Nephron (organoid): ENCODE measurements around the gene GPR132.

Source experiments
- H3K27ac Mint-ChIP-seq, 3 experiments: 2 replicates each; pipeline ENCODE4 v1.8.0; 2020; ENCODE audit warnings: mixed read lengths in 3 of 3, mild to moderate bottlenecking in 2 of 3, moderate library complexity in 1 of 3
- H3K27me3 Mint-ChIP-seq: 2 replicates; pipeline ENCODE4 v1.8.0; 2021; ENCODE audit warnings: low read depth, mild to moderate bottlenecking, moderate library complexity, mixed read lengths
- H3K36me3 Mint-ChIP-seq: 2 replicates; pipeline ENCODE4 v1.8.0; 2020; ENCODE audit warnings: low read depth, mixed read lengths
- H3K4me1 Mint-ChIP-seq: 2 replicates; pipeline ENCODE4 v1.8.0; 2020; ENCODE audit warnings: mixed read lengths
- H3K4me3 Mint-ChIP-seq, 3 experiments: 2 replicates each; pipeline ENCODE4 v1.8.0; 2020; ENCODE audit warnings: mild to moderate bottlenecking in 3 of 3, mixed read lengths in 3 of 3, moderate library complexity in 2 of 3
- H3K9me3 Mint-ChIP-seq: 2 replicates; pipeline ENCODE4 v1.8.0; 2020; ENCODE audit warnings: mixed read lengths
- CTCF ChIP-seq, 3 experiments: fragments of 200-600 bp; sonication (generic); IDR thresholded peaks; one replicate each; pipeline ENCODE4 v1.5.0; 2021; ENCODE audit warnings: antibody characterized with exemption in 3 of 3; ENCODE audit not compliant: unreplicated experiment in 3 of 3

Gene GPR132

GRCh38 chr14:105023791-105024480 lies 41.3 kb downstream of the GPR132 start:
- H3K36me3 Mint-ChIP-seq: no peaks in the 10 kb centered on the region
- H3K4me1 Mint-ChIP-seq: peaks cover 20% of the 10 kb centered on the region
- H3K27me3 Mint-ChIP-seq: peaks cover 5% of the 10 kb centered on the region
- peak overlapping the region in 1 of 3 experiments; percentile 55 for H3K4me3 Mint-ChIP-seq
- TF ChIP-seq CTCF (IDR thresholded peaks at IDR 0.05; ENCODE audit: unreplicated experiment in 3 of 3): no peak
- H3K27ac Mint-ChIP-seq: peak overlapping the region; percentile 7 to 49 (median 16)
- H3K9me3 Mint-ChIP-seq: no peaks in the 10 kb centered on the region

- H3K27me3 Mint-ChIP-seq: peaks cover 5% of the 10 kb centered on the region
- H3K4me3 Mint-ChIP-seq: peak overlapping the region; percentile 43 to 69 (median 55)
- TF ChIP-seq CTCF (IDR thresholded peaks at IDR 0.05; ENCODE audit: unreplicated experiment in 3 of 3): no peak
- H3K4me1 Mint-ChIP-seq: peaks cover 26% of the 10 kb centered on the region
- no peaks in the 10 kb centered on the region for H3K36me3 Mint-ChIP-seq
- peak overlapping the region; percentile 7 to 49 (median 16) for H3K27ac Mint-ChIP-seq
- no peaks in the 10 kb centered on the region for H3K9me3 Mint-ChIP-seq
Observed at GRCh38 chr14:105023144-105023543, 42.1 kb downstream of the GPR132 start.

- Mint-ChIP-seq H3K27me3 (no peaks in the 10 kb centered on the region), H3K4me3 (peak overlapping the region; percentile 86 to 92 (median 90))
- TF ChIP-seq CTCF (IDR thresholded peaks at IDR 0.05; ENCODE audit: unreplicated experiment in 3 of 3): no peak
Observed at GRCh38 chr14:105022276-105022670, 43.0 kb downstream of the GPR132 start.

GRCh38 chr14:105021656-105022275 lies 43.5 kb downstream of the GPR132 start:
- TF ChIP-seq CTCF (IDR thresholded peaks at IDR 0.05; ENCODE audit: unreplicated experiment in 3 of 3): peak in 2 of 3 experiments; percentile 9 to 22
- H3K27ac Mint-ChIP-seq: peak overlapping the region; percentile 94 to 96 (median 94)
- peaks cover 35% of the 10 kb centered on the region for H3K4me1 Mint-ChIP-seq
- H3K27me3 Mint-ChIP-seq: no peaks in the 10 kb centered on the region
- no peaks in the 10 kb centered on the region for H3K9me3 Mint-ChIP-seq
- peak overlapping the region; percentile 86 to 92 (median 90) for H3K4me3 Mint-ChIP-seq
- H3K36me3 Mint-ChIP-seq: no peaks in the 10 kb centered on the region

More at GRCh38 chr14:105022276-105022670, 43.0 kb downstream of the GPR132 start:
- H3K9me3 Mint-ChIP-seq: no peaks in the 10 kb centered on the region
- H3K36me3 Mint-ChIP-seq: no peaks in the 10 kb centered on the region
- peaks cover 32% of the 10 kb centered on the region for H3K4me1 Mint-ChIP-seq
- peak overlapping the region; percentile 94 to 96 (median 94) for H3K27ac Mint-ChIP-seq

- TF ChIP-seq CTCF (IDR thresholded peaks at IDR 0.05; ENCODE audit: unreplicated experiment in 3 of 3): peak in 1 of 3 experiments; percentile 31
- Mint-ChIP-seq H3K27ac (peak within 1 kb of the TSS; percentile 96 to 98 (median 97)), H3K27me3 (no peaks in the 10 kb centered on the region), H3K9me3 (no peaks in the 10 kb centered on the region), H3K36me3 (no peaks in the 10 kb centered on the region), H3K4me1 (peaks cover 42% of the 10 kb centered on the region), H3K4me3 (peak within 1 kb of the TSS; percentile 92 to 96 (median 96))
Observed at GRCh38 chr14:105020815-105021655, 44.2 kb downstream of the GPR132 start, which contains the start of gene CDCA4. Gene CDCA4, minus strand, starts transcription at chr14:105021083. Its CDS starts 9,154 bp downstream, at chr14:105011929.
